ENCODE measurements around the gene ACSL6. TPM values are rescaled to one million over a fixed set of nuclear protein-coding genes. Genes with fewer than 3 reads are reported as not detected.
A peak's percentile ranks its signal among the peaks of the same experiment; 100 is the strongest.

The ACSL6 gene
- total and polyA plus RNA-seq, 4 donors = 0.10 to 6.7 (median 0.38) TPM

- TF ChIP-seq, protein P1, sequence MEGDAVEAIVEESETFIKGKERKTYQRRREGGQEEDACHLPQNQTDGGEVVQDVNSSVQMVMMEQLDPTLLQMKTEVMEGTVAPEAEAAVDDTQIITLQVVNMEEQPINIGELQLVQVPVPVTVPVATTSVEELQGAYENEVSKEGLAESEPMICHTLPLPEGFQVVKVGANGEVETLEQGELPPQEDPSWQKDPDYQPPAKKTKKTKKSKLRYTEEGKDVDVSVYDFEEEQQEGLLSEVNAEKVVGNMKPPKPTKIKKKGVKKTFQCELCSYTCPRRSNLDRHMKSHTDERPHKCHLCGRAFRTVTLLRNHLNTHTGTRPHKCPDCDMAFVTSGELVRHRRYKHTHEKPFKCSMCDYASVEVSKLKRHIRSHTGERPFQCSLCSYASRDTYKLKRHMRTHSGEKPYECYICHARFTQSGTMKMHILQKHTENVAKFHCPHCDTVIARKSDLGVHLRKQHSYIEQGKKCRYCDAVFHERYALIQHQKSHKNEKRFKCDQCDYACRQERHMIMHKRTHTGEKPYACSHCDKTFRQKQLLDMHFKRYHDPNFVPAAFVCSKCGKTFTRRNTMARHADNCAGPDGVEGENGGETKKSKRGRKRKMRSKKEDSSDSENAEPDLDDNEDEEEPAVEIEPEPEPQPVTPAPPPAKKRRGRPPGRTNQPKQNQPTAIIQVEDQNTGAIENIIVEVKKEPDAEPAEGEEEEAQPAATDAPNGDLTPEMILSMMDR (IDR thresholded peaks at IDR 0.05; ENCODE audit: control extremely low read depth, extremely low read depth) = no peak
- no peak for ATAC-seq (ENCODE audit: insufficient read depth, low FRiP score)
- 73% methylated on average over 6 of the region's 6 CpGs for WGBS, 2 donors
These were observed 9.3 kb upstream of the ACSL6 start for GRCh38 chr5:132020568-132021339.

DNA sequence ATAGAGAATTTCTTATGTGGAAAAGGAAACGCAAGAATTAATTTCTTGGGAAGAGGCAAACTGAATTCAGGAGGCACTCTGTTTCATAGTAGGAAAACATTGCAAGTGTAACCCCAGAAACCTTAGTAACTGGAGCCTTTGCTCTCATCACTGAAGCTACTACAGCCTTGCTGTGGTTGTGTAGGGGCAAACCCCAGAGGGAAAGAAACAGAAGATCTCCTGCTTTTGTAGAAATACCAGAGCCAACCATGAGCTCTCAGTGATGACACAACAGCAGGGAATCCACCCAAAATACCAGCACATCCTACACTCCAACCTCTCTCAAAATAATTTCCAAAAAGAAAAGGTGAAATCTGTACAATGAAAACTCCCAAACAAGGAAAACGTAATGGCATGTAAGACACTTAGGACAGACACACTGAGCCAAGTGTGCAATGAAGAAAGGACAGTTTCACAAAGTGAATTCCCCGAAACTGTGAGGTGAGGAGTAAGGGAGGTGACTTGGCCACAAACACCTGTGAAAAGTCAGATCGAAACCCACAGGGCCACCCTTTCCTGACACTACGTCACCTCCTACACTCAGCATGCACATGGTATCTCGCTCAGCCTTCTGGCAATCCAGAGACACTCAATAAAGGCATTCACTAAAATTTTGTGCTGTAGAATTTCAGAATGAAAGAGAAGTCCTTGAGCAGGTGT, 8.5 kb upstream of the ACSL6 start:
- Histone ChIP-seq H3K27me3 (ENCODE audit: control insufficient read depth in 3 of 3, insufficient read depth in 3 of 3, low read length in 2 of 3) (peaks cover 0 to 14% (median 2%) of the 10 kb centered on the region in 3 donors), H3K9me3 (ENCODE audit: control insufficient read depth in 4 of 4, insufficient read depth in 3 of 4, low read length in 3 of 4) (peaks cover 0 to 3% (median 0%) of the 10 kb centered on the region in 4 donors), H3K27ac (ENCODE audit: low read depth in 1 of 2, low read length in 1 of 2) (no peak overlapping the region), H3K9ac (ENCODE audit: insufficient read depth in 1 of 2, low read length in 2 of 2) (no peak overlapping the region), H3K4me3 (no peak overlapping the region), H3K36me3 (ENCODE audit: control insufficient read depth in 4 of 4, insufficient read depth in 4 of 4, low read length in 4 of 4) (no peaks in the 10 kb centered on the region), H3K4me1 (ENCODE audit: control insufficient read depth in 5 of 5, insufficient read depth in 5 of 5, low read length in 5 of 5) (peaks cover 0 to 3% (median 0%) of the 10 kb centered on the region in 5 donors)
- TF ChIP-seq, protein P1 (IDR thresholded peaks at IDR 0.05; ENCODE audit: control extremely low read depth, extremely low read depth) = no peak
- ATAC-seq (ENCODE audit: insufficient read depth, low FRiP score) (peak; percentile 27), DNase-seq (no peak)
- 77 to 86% methylated on average over 6 of the region's 6 CpGs for WGBS, 2 donors

More at GRCh38 chr5:132020568-132021339, 9.3 kb upstream of the ACSL6 start:
- H3K9me3 ChIP-seq (ENCODE audit: control insufficient read depth in 4 of 4, insufficient read depth in 3 of 4, low read length in 3 of 4) = peaks cover 0 to 3% (median 0%) of the 10 kb centered on the region in 4 donors
- peak overlapping the region in 1 of 2 donors; percentile 28 for H3K27ac ChIP-seq (ENCODE audit: low read depth in 1 of 2, low read length in 1 of 2)
- H3K36me3 ChIP-seq (ENCODE audit: control insufficient read depth in 4 of 4, insufficient read depth in 4 of 4, low read length in 4 of 4) = no peaks in the 10 kb centered on the region
- DNase-seq = no peak
- no peak overlapping the region for H3K9ac ChIP-seq (ENCODE audit: insufficient read depth in 1 of 2, low read length in 2 of 2)
- no peak overlapping the region for H3K4me3 ChIP-seq
- H3K4me1 ChIP-seq (ENCODE audit: control insufficient read depth in 5 of 5, insufficient read depth in 5 of 5, low read length in 5 of 5) = peaks cover 0 to 3% (median 0%) of the 10 kb centered on the region in 5 donors
- H3K27me3 ChIP-seq (ENCODE audit: control insufficient read depth in 3 of 3, insufficient read depth in 3 of 3, low read length in 2 of 3) = peaks cover 0 to 14% (median 2%) of the 10 kb centered on the region in 3 donors

DNA sequence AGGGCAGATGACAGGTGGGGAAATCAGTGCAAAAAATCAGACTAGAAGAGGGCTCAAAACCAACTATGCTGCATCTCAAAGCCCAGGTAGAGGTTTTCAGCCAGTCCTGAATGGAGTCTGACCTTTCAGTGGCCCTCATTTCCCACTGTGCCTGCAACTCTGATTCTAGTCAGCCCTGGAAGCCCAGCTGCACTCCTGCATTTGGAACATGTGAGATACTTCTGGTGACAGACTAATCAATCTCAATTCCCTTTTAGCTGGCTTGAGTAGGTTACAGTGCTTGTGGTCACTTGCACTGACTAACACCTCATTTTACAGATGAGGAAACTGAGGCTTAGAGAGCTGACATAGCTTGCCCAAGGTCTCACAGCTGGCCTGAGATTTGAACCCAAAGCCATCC, 7.9 kb upstream of the ACSL6 start:
- no peak overlapping the region for H3K27ac ChIP-seq (ENCODE audit: low read depth in 1 of 2, low read length in 1 of 2)
- H3K9me3 ChIP-seq (ENCODE audit: control insufficient read depth in 4 of 4, insufficient read depth in 3 of 4, low read length in 3 of 4) = peaks cover 0 to 3% (median 0%) of the 10 kb centered on the region in 4 donors
- ATAC-seq (ENCODE audit: insufficient read depth, low FRiP score) (no peak), DNase-seq (no peak)
- peaks cover 0 to 12% (median 2%) of the 10 kb centered on the region in 3 donors for H3K27me3 ChIP-seq (ENCODE audit: control insufficient read depth in 3 of 3, insufficient read depth in 3 of 3, low read length in 2 of 3)
- H3K4me3 ChIP-seq = no peak overlapping the region
- TF ChIP-seq, protein P1 (IDR thresholded peaks at IDR 0.05; ENCODE audit: control extremely low read depth, extremely low read depth) = no peak
- H3K9ac ChIP-seq (ENCODE audit: insufficient read depth in 1 of 2, low read length in 2 of 2) = no peak overlapping the region
- H3K4me1 ChIP-seq (ENCODE audit: control insufficient read depth in 5 of 5, insufficient read depth in 5 of 5, low read length in 5 of 5) = peaks cover 0 to 3% (median 0%) of the 10 kb centered on the region in 5 donors
- no peaks in the 10 kb centered on the region for H3K36me3 ChIP-seq (ENCODE audit: control insufficient read depth in 4 of 4, insufficient read depth in 4 of 4, low read length in 4 of 4)

Data from lung (tissue), 12 donors.